GM13977 (cell line): ENCODE measurements around the gene RAB6D.
"Not testable (repeated sequence)": the region's sequence is repeated elsewhere in the genome, so short reads cannot be mapped to it uniquely, and the experiment has no call there.

Source experiments
- DNase-seq: peaks from one replicate; pipeline ENCODE4 v3.0.0; 2012; ENCODE audit warnings: low spot score
- CTCF ChIP-seq: IDR thresholded peaks from 2 replicates; pipeline ENCODE4 v1.5.1; 2012; ENCODE audit warnings: mild to moderate bottlenecking, control low read depth; ENCODE audit not compliant: insufficient read depth; ENCODE audit errors: extremely low read depth, missing control alignments
- in situ Hi-C: fragments of 300-500 bp; cut with MboI; formaldehyde crosslinking; loops from one replicate; pipeline ENCODE4 v1.12.0; 2022; ENCODE audit warnings: low sequenced_read_pairs, low pct_unique_long_range_greater_than_20kb, mixed read lengths, inconsistent platforms; ENCODE audit not compliant: unreplicated experiment

The RAB6D gene

GRCh38 chr2:131332709-131333108, 31.3 kb downstream of the RAB6D start:
- in situ Hi-C loops = not testable (repeated sequence)

GRCh38 chr2:131331000-131331399, 33.0 kb downstream of the RAB6D start:
- DNase-seq, in situ Hi-C loops: not testable (repeated sequence)

More at GRCh38 chr2:131332709-131333108, 31.3 kb downstream of the RAB6D start:
- not testable (repeated sequence) for DNase-seq

GRCh38 chr2:131322209-131322608, 41.8 kb downstream of the RAB6D start:
- in situ Hi-C loops = no loop called here
- no peak for DNase-seq
- TF ChIP-seq CTCF = no peak

- DNase-seq, in situ Hi-C loops: not testable (repeated sequence)
Measured at GRCh38 chr2:131321344-131321743, 42.6 kb downstream of the RAB6D start.

- in situ Hi-C loops = not testable (repeated sequence)
Measured at GRCh38 chr2:131311001-131311400, 53.0 kb downstream of the RAB6D start.

More at GRCh38 chr2:131311001-131311400, 53.0 kb downstream of the RAB6D start:
- DNase-seq = not testable (repeated sequence)
